K562 (cell line): Measurements from ENCODE around the gene BHLHE40. TPM values are rescaled to one million over a fixed set of nuclear protein-coding genes. Genes with fewer than 3 reads are reported as not detected.

Experiments used
- ATAC-seq: fragments of 200-7000 bp; cut with Tn5 transposase; 3 replicates; pipeline ENCODE4 v1.9.1; 2020; ENCODE audit warnings: moderate library complexity
- BruUV-seq: library from RNA; stranded (reverse); fragments of 400-500 nt; replicated peaks from 2 replicates; lab custom pipeline; 2021; lab: Mats Ljungman, UMichigan
- CTCF ChIA-PET: fragments of 300-600 bp; formaldehyde crosslinking; extraction: SDS; loops from one replicate; lab custom pipeline; 2021; ENCODE audit warnings: low intra/inter-chr PET ratio; lab: Yijun Ruan, JAX
- POLR2A ChIA-PET: fragments of 300-600, 350-650 bp; sonication (Branson Sonifier 250); formaldehyde crosslinking; extraction: SDS; loops from one replicate; lab custom pipeline; 2021; ENCODE audit warnings: antibody characterized with exemption, inconsistent platforms; lab: Yijun Ruan, JAX
- DNase-seq, 4 experiments: peaks; one replicate each; pipeline versions ENCODE4 v3.0.0 to v3.0.0-alpha.2; 2011 to 2018; ENCODE audit warnings: low spot score in 3 of 4, mixed read lengths in 3 of 4; ENCODE audit errors: extremely low read depth in 1 of 4
- FAIRE-seq: peaks from 2 replicates; lab custom pipeline; 2011; peaks lifted over from hg19 to GRCh38; lab: Jason Lieb, UNC
- H2AFZ ChIP-seq: 2 replicates; pipeline ENCODE4 v1.6.0; 2011; ENCODE audit warnings: low read depth, low read length, control low read depth, inconsistent platforms
- H3K27ac ChIP-seq: fragments of 200-600 bp; 3 replicates; pipeline ENCODE4 v1.8.0; 2011; ENCODE audit warnings: low read depth, mild to moderate bottlenecking, control low read depth, inconsistent platforms, low read length, moderate library complexity, mixed read lengths; ENCODE audit errors: extremely low read depth
- H3K27me3 ChIP-seq, 2 experiments: fragments of 300-600 bp in 1 of 2; 2 replicates in 1 of 2; 3 replicates in 1 of 2; pipeline versions ENCODE4 v1.6.0 to v1.8.0; 2011; ENCODE audit warnings: inconsistent platforms in 2 of 2, low read length in 2 of 2, mild to moderate bottlenecking in 1 of 2, mixed read lengths in 1 of 2, moderate library complexity in 1 of 2; ENCODE audit not compliant: control insufficient read depth in 2 of 2, insufficient read depth in 2 of 2
- H3K36me3 ChIP-seq: fragments of 300-600 bp; 3 replicates; pipeline ENCODE4 v1.8.0; 2011; ENCODE audit warnings: mild to moderate bottlenecking, low read length, inconsistent platforms; ENCODE audit not compliant: control insufficient read depth, insufficient read depth
- H3K4me1 ChIP-seq, 2 experiments: fragments of 200-600 bp in 1 of 2; replicated peaks in 1 of 2; 2 replicates in 1 of 2; 3 replicates in 1 of 2; pipeline versions ENCODE4 v1.5.1 to v1.8.0; 2011; ENCODE audit warnings: inconsistent platforms in 2 of 2, low read length in 2 of 2, mild to moderate bottlenecking in 1 of 2, mixed read lengths in 1 of 2, moderate library complexity in 1 of 2; ENCODE audit not compliant: control insufficient read depth in 2 of 2, insufficient read depth in 2 of 2
- H3K4me2 ChIP-seq: 2 replicates; pipeline ENCODE4 v1.6.1; 2011; ENCODE audit warnings: low read length, control low read depth, inconsistent platforms, mixed read lengths; ENCODE audit not compliant: insufficient read depth
- H3K4me3 ChIP-seq: fragments of 200-600 bp; sonication (generic), shearing (Covaris generic); 2 replicates; pipeline ENCODE4 v1.5.1; 2016; ENCODE audit warnings: control low read depth, inconsistent platforms
- H3K79me2 ChIP-seq: fragments of 200-600 bp; 3 replicates; pipeline ENCODE4 v1.8.0; 2011; ENCODE audit warnings: low read length, inconsistent platforms; ENCODE audit not compliant: control insufficient read depth, insufficient read depth
- H3K9ac ChIP-seq, 2 experiments: 2 replicates each; pipeline versions ENCODE4 v1.6.0 to v1.6.1; 2011; ENCODE audit warnings: low read depth in 2 of 2, low read length in 2 of 2, control low read depth in 1 of 2, inconsistent platforms in 1 of 2, mild to moderate bottlenecking in 1 of 2, mixed read lengths in 1 of 2; ENCODE audit not compliant: insufficient read depth in 1 of 2
- H3K9me1 ChIP-seq: one replicate; pipeline ENCODE4 v1.6.0; 2011; ENCODE audit warnings: inconsistent platforms, mild to moderate bottlenecking, low read length, moderate library complexity; ENCODE audit not compliant: control insufficient read depth, insufficient read depth
- H3K9me3 ChIP-seq: replicated peaks from 2 replicates; pipeline ENCODE4 v1.5.1; 2011; ENCODE audit warnings: low read depth, low read length, inconsistent platforms; ENCODE audit not compliant: control insufficient read depth, insufficient read depth
- H4K20me1 ChIP-seq: replicated peaks from 2 replicates; pipeline ENCODE4 v1.6.1; 2011; ENCODE audit warnings: low read length, inconsistent platforms, mixed read lengths; ENCODE audit not compliant: control insufficient read depth, insufficient read depth
- CCNT2 ChIP-seq: IDR thresholded peaks from 2 replicates; pipeline ENCODE4 v1.6.1; 2011; ENCODE audit warnings: borderline replicate concordance, low read depth, mild to moderate bottlenecking, moderate library complexity, mixed read lengths, low read length; ENCODE audit not compliant: insufficient read length; ENCODE audit errors: extremely low read depth
- CEBPB ChIP-seq: fragments of 450-650 bp; IDR thresholded peaks from 2 replicates; pipeline ENCODE4 v1.6.1; 2016; ENCODE audit warnings: missing genetic modification characterization, missing compliant biosample characterization
- FOXJ2 ChIP-seq: fragments of 200-800 bp; sonication (Bioruptor generic); IDR thresholded peaks from 2 replicates; pipeline ENCODE4 v1.6.1; 2016; ENCODE audit warnings: missing genetic modification characterization, missing compliant biosample characterization
- FOXJ3 ChIP-seq: sonication (generic); formaldehyde crosslinking; IDR thresholded peaks from 2 replicates; pipeline ENCODE4 v1.4.0; 2020; ENCODE audit warnings: mild to moderate bottlenecking, missing genetic modification reagents
- MTA3 ChIP-seq: fragments of 450-650 bp; formaldehyde crosslinking; IDR thresholded peaks from 2 replicates; pipeline ENCODE4 v1.6.1; 2017; ENCODE audit warnings: mild to moderate bottlenecking, borderline replicate concordance
- PHF8 ChIP-seq: fragments of 200-600 bp; sonication (generic); IDR thresholded peaks from 2 replicates; pipeline ENCODE4 v1.6.1; 2012; ENCODE audit warnings: mixed run types, mild to moderate bottlenecking, inconsistent platforms, low read length, moderate library complexity, borderline replicate concordance
- RBFOX2 ChIP-seq: fragments of 200-400 bp; formaldehyde crosslinking; IDR thresholded peaks from 2 replicates; pipeline ENCODE4 v1.6.1; 2017; ENCODE audit warnings: low read depth, mild to moderate bottlenecking, low read length, moderate library complexity
- SMAD1 ChIP-seq: fragments of 150-350 bp; IDR thresholded peaks from 2 replicates; pipeline ENCODE4 v1.6.1; 2014; ENCODE audit warnings: low read length, low read depth; ENCODE audit not compliant: partially characterized antibody
- SMARCA5 ChIP-seq: fragments of 450-650 bp; IDR thresholded peaks from 2 replicates; pipeline ENCODE4 v1.6.1; 2016
- TSC22D4 ChIP-seq: fragments of 450-650 bp; IDR thresholded peaks from 2 replicates; pipeline ENCODE4 v1.6.1; 2016; ENCODE audit warnings: missing genetic modification characterization, missing biosample characterization, control low read depth
- ZC3H8 ChIP-seq: fragments of 450-650 bp; IDR thresholded peaks from 2 replicates; pipeline ENCODE4 v1.6.1; 2017
- ZNF174 ChIP-seq: fragments of 250-450 bp; sonication (Bioruptor Pico); IDR thresholded peaks from 2 replicates; pipeline ENCODE4 v1.4.0; 2020; ENCODE audit warnings: mild to moderate bottlenecking
- ZNF239 ChIP-seq: fragments of 250-450 bp; sonication (Bioruptor Pico); IDR thresholded peaks from 2 replicates; pipeline ENCODE4 v1.4.0; 2020; ENCODE audit warnings: mild to moderate bottlenecking
- ZNF707 ChIP-seq: fragments of 250-450 bp; sonication (Bioruptor Pico); conservative IDR thresholded peaks from 2 replicates; pipeline ENCODE4 v1.8.0; 2022; ENCODE audit warnings: inconsistent platforms, mild to moderate bottlenecking, moderate library complexity
- WGBS: fragments of 100-300 bp; shearing (Covaris generic); methylation state at CpG from one replicate; pipeline ENCODE4 v1.1.6; 2016; ENCODE audit warnings: low coverage, mixed read lengths; ENCODE audit not compliant: insufficient coverage; ENCODE audit errors: missing lambda C conversion rate; 5-methylcytosine and 5-hydroxymethylcytosine counted together
- in situ Hi-C: fragments of 300-500 bp; cut with MboI; formaldehyde crosslinking; loops from 4 replicates; pipeline ENCODE4 v1.15.0; 2018; ENCODE audit warnings: inconsistent platforms, mixed read lengths
- intact Hi-C: fragments of 100-400 bp; cut with micrococcal nuclease; formaldehyde crosslinking; loops from 2 replicates; pipeline ENCODE4 v1.14.2; 2022
- polyA plus RNA-seq, 8 experiments: library from polyadenylated mRNA; depleted of rRNA in 4 of 8; stranded (reverse) in 5 of 8; unstranded in 3 of 8; fragments of >200 nt; fragmentation: Nextera tagmentation in 2 of 8; fragmentation: Illumina TruSeq in 1 of 8; extraction: Ambion mirVana in 2 of 8; extraction: Trizol in 1 of 8; gene quantifications; 2 replicates each; pipeline versions ENCODE4 v1.2.1 to v1.2.3, GENCODE V29; 2011 to 2014; ENCODE audit warnings: inconsistent platforms in 1 of 8, missing spikeins in 1 of 8
- total RNA-seq, 7 experiments: library from RNA; depleted of rRNA in 6 of 7; stranded (reverse); fragments of >200 nt in 6 of 7; fragmentation: Illumina TruSeq in 2 of 7; extraction: Trizol in 2 of 7; gene quantifications; 2 replicates each; pipeline versions ENCODE4 v1.2.1 to v1.2.3, GENCODE V29; 2011 to 2021; ENCODE audit warnings: low replicate concordance in 1 of 7
- TF ChIP-seq, protein P1 (sequence below), 2 experiments: fragments of 450-650 bp; conservative IDR thresholded peaks; 2 replicates each; pipeline ENCODE4 v1.6.1; 2017; ENCODE audit warnings: mild to moderate bottlenecking in 2 of 2, moderate library complexity in 2 of 2
- TF ChIP-seq, protein P2 (sequence below): fragments of 450-650 bp; formaldehyde crosslinking; IDR thresholded peaks from 2 replicates; pipeline ENCODE4 v1.4.0; 2022; ENCODE audit warnings: mild to moderate bottlenecking, moderate library complexity
- TF ChIP-seq, protein P3 (sequence below): fragments of 250-450 bp; sonication (Bioruptor Pico); IDR thresholded peaks from 2 replicates; pipeline ENCODE4 v1.8.0; 2021; ENCODE audit warnings: borderline replicate concordance, mild to moderate bottlenecking, moderate library complexity; ENCODE audit not compliant: poor library complexity, severe bottlenecking

Gene BHLHE40
- total and polyA plus RNA-seq, 9 of the 15 experiments (the other 6 are each of a cell fraction or from before 2014, with no cell fraction given) = 12.0 to 83.9 (median 31.4) TPM

DNA sequence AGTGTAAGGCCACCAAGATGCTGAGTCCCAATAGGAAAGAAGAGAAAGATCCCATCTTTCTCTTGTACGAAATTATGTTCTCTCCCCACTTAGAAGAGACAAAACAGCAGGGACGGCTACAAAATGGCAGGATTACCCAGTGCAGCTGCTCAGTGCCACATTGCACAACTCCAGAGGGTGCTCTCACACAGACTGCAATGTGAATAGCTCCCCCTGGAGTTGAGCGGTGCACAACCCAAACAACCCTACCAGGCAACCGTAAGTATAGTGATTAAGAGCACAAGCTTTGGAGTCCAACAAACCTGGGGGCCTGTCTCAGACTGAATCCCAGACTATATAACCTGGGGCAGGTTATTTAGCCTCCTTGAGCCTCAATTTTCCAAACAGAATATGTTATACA is 3.1 kb upstream of the BHLHE40 start (continued):
- TF ChIP-seq TSC22D4 (tag) (no peak), FOXJ2 (tag) (0 out of 2 replicates have a peak, but pooled peaks have one; percentile 62), ZNF174 (CRISPR knock-in tag) (no peak), CEBPB (tag) (peak; percentile 100), ZNF239 (peak; percentile 80), SMAD1 (peak; percentile 33), CCNT2 (no peak), ZNF707 (CRISPR knock-in tag) (0 out of 2 replicates have a peak, but pooled peaks have one; percentile 50)
- TF ChIP-seq, all 486 proteins: peak for 153

DNA sequence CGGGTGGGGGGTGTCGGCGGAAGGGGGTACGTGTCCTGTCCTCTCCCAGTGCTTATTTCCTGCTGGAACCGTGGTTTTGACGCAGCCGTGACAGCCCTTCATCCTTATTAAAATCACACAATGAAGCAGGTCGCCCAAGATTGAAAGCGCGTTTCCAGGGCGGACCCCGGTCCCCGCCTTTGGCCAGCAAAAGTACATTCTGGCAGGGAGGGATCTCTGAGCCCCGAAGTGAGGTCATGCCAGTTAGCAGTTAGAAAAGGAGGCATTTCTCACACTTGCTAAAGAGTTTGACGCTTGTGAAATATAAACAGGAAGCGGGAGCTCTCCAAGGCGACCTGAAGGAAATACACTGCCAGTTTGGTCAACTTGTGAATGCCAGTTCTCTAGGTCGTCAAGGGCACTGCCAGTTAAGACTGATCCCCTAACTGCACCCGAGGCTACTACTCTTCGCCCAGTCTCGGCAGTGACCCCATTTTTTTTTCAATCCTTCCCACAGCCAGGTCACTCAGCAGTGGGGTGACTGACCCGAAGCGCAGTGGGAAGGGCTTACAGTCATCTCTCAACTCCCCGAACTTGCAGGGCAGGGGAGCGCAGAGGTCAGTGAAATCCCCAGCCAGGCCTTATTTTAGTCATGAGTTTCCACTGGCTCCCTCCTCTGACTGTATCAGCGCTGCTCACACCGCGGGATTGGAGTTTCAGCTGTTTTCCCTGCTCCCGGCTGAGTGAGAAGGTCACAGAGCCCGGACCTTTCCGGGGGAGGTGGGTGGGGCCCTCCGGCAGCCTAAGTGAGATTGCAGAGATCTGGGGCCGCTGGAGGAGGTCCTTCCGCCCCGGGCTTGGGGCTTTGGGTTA is 2.0 kb upstream of the BHLHE40 start:
- BruUV-seq = no TSS peak
- Histone ChIP-seq H3K9ac (peak overlapping the region; percentile 91 to 95), H3K27me3 (no peaks in the 10 kb centered on the region), H4K20me1 (0 out of 2 replicates have a peak, but pooled peaks cover 3% of the 10 kb centered on the region), H3K4me1 (peaks cover 32 to 35% of the 10 kb centered on the region in 2 experiments), H3K4me3 (peak overlapping the region; percentile 52), H3K4me2 (peak overlapping the region; percentile 92), H2AFZ (peak overlapping the region; percentile 95), H3K9me1 (no peaks in the 10 kb centered on the region), H3K27ac (peak overlapping the region; percentile 97), H3K9me3 (no peaks in the 10 kb centered on the region), H3K79me2 (peaks cover 30% of the 10 kb centered on the region), H3K36me3 (peaks cover 17% of the 10 kb centered on the region)
- FAIRE-seq (peak; percentile 92), ATAC-seq (peak; percentile 55), DNase-seq (peak; percentile 84 to 99 (median 88))
- in situ Hi-C loops = loop anchor here (5.0 kb wide), 3 partner anchors 80 to 255 kb away; no protein-coding TSS in a partner anchor
- ChIA-PET CTCF (interaction anchor here (0.7 to 7.2 kb wide), 5 partner anchors 23 to 266 kb away, joined by 3 to 61 read pairs (median 3); no protein-coding TSS in a partner anchor), POLR2A (interaction anchor here (0.5 to 5.3 kb wide), 28 partner anchors 8 to 1867 kb away, joined by 3 to 36 read pairs (median 4); partner anchors contain the start of genes IL5RA and ITPR1)
- intact Hi-C loops = loop anchor here (2.0 to 5.0 kb wide), 4 partner anchors 74 to 320 kb away; partner anchors contain the start of gene EDEM1
- 20% methylated on average over 35 of the region's 35 CpGs for whole genome bisulfite sequencing
- TF ChIP-seq ZC3H8 (no peak), MTA3 (peak; percentile 85), RBFOX2 (0 out of 2 replicates have a peak, but pooled peaks have one; percentile 23), SMARCA5 (peak; percentile 69; the same call in 1 of the 2 replicates), FOXJ3 (CRISPR knock-in tag) (no peak), PHF8 (no peak)
- TF ChIP-seq, protein P1, sequence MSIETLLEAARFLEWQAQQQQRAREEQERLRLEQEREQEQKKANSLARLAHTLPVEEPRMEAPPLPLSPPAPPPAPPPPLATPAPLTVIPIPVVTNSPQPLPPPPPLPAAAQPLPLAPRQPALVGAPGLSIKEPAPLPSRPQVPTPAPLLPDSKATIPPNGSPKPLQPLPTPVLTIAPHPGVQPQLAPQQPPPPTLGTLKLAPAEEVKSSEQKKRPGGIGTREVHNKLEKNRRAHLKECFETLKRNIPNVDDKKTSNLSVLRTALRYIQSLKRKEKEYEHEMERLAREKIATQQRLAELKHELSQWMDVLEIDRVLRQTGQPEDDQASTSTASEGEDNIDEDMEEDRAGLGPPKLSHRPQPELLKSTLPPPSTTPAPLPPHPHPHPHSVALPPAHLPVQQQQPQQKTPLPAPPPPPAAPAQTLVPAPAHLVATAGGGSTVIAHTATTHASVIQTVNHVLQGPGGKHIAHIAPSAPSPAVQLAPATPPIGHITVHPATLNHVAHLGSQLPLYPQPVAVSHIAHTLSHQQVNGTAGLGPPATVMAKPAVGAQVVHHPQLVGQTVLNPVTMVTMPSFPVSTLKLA (conservative IDR thresholded peaks at IDR 0.05) = no peak
- TF ChIP-seq, protein P2, sequence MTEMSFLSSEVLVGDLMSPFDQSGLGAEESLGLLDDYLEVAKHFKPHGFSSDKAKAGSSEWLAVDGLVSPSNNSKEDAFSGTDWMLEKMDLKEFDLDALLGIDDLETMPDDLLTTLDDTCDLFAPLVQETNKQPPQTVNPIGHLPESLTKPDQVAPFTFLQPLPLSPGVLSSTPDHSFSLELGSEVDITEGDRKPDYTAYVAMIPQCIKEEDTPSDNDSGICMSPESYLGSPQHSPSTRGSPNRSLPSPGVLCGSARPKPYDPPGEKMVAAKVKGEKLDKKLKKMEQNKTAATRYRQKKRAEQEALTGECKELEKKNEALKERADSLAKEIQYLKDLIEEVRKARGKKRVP (CRISPR knock-in tag) = peak; percentile 57
- TF ChIP-seq, protein P3, sequence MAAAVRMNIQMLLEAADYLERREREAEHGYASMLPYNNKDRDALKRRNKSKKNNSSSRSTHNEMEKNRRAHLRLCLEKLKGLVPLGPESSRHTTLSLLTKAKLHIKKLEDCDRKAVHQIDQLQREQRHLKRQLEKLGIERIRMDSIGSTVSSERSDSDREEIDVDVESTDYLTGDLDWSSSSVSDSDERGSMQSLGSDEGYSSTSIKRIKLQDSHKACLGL (CRISPR knock-in tag) = no peak
